Panc1 (cell line): ENCODE data around the gene BRME1. TPM values are rescaled to one million over a fixed set of nuclear protein-coding genes. Genes with fewer than 3 reads are reported as not detected.
"Not testable (repeated sequence)": the region's sequence is repeated elsewhere in the genome, so short reads cannot be mapped to it uniquely, and the experiment has no call there.

Experiments used
- ATAC-seq: fragments of 200-7000 bp; cut with Tn5 transposase; 2 replicates; pipeline ENCODE4 v1.9.1; 2020; ENCODE audit warnings: mild to moderate bottlenecking, moderate library complexity
- BruUV-seq: library from RNA; stranded (reverse); fragments of 400-500 nt; replicated peaks from 2 replicates; lab custom pipeline; 2021; lab: Mats Ljungman, UMichigan
- CTCF ChIA-PET: fragments of 300-600 bp; sonication (Branson Sonifier 250); formaldehyde crosslinking; loops from one replicate; lab custom pipeline; 2022; ENCODE audit warnings: antibody characterized with exemption; lab: Charles Lee
- POLR2A ChIA-PET: fragments of 300-600 bp; sonication (Branson Sonifier 250); formaldehyde crosslinking; loops from one replicate; lab custom pipeline; 2022; ENCODE audit warnings: antibody characterized with exemption; lab: Charles Lee
- DNase-seq: peaks from one replicate; pipeline ENCODE4 v3.0.0-alpha.2; 2010; ENCODE audit warnings: low read depth, low spot score
- H3K27ac ChIP-seq: 2 replicates; pipeline ENCODE4 v1.5.1; 2011; ENCODE audit warnings: mild to moderate bottlenecking, low read length, inconsistent platforms
- H3K27me3 ChIP-seq: fragments of 200-500 bp; sonication (Bioruptor generic); 2 replicates; pipeline ENCODE4 v1.6.0; 2014; ENCODE audit warnings: low read length, inconsistent platforms; ENCODE audit not compliant: control insufficient read depth, insufficient read depth
- H3K36me3 ChIP-seq: fragments of 200-500 bp; sonication (Bioruptor generic); 2 replicates; pipeline ENCODE4 v1.5.1; 2014; ENCODE audit warnings: inconsistent platforms, mild to moderate bottlenecking, low read length, moderate library complexity; ENCODE audit not compliant: control insufficient read depth, insufficient read depth
- H3K4me1 ChIP-seq: 2 replicates; pipeline ENCODE4 v1.5.1; 2011; ENCODE audit warnings: inconsistent platforms, mild to moderate bottlenecking, low read length, moderate library complexity; ENCODE audit not compliant: control insufficient read depth, insufficient read depth
- H3K4me3 ChIP-seq, 2 experiments: 2 replicates each; pipeline ENCODE4 v1.5.1; 2011 to 2012; ENCODE audit warnings: low read depth in 2 of 2, low read length in 2 of 2, mild to moderate bottlenecking in 2 of 2, inconsistent platforms in 1 of 2, moderate library complexity in 1 of 2
- H3K9me3 ChIP-seq: fragments of 200-500 bp; sonication (Bioruptor generic); 2 replicates; pipeline ENCODE4 v1.5.1; 2014; ENCODE audit warnings: low read depth, mild to moderate bottlenecking, inconsistent platforms, low read length, moderate library complexity; ENCODE audit not compliant: control insufficient read depth, insufficient read depth
- POLR2AphosphoS5 ChIP-seq: IDR thresholded peaks from 2 replicates; pipeline ENCODE4 v1.6.1; 2012; ENCODE audit warnings: mild to moderate bottlenecking, low read depth, low read length, moderate library complexity
- in situ Hi-C: cut with HindIII; loops from 2 replicates; pipeline ENCODE4 v1.10.0; 2016; ENCODE audit warnings: low sequenced_read_pairs, low pct_unique_long_range_greater_than_20kb
- intact Hi-C: fragments of 100-400 bp; cut with micrococcal nuclease; formaldehyde crosslinking; loops from one replicate; pipeline ENCODE4 v1.10.0; 2022; ENCODE audit not compliant: unreplicated experiment
- total RNA-seq: library from RNA; stranded (reverse); gene quantifications from one replicate; pipeline ENCODE4 v1.2.1, GENCODE V29; 2021; ENCODE audit not compliant: unreplicated experiment
- TF ChIP-seq, protein P1 (sequence below), 2 experiments: IDR thresholded peaks; 2 replicates each; pipeline ENCODE4 v1.6.1; 2011 to 2012; ENCODE audit warnings: low read depth in 2 of 2, control low read depth in 1 of 2, low read length in 1 of 2, mild to moderate bottlenecking in 1 of 2, moderate library complexity in 1 of 2; ENCODE audit not compliant: insufficient read depth in 1 of 2
- TF ChIP-seq, protein P2 (sequence below): fragments of 450-650 bp; IDR thresholded peaks from 2 replicates; pipeline ENCODE4 v1.5.1; 2017; ENCODE audit warnings: mild to moderate bottlenecking

Gene BRME1
- total RNA-seq, 1 experiment from 2014 or later, result 6.5 TPM

- in situ Hi-C loops, ATAC-seq, DNase-seq, H3K4me3 ChIP-seq, H3K27me3 ChIP-seq, BruUV-seq, intact Hi-C loops, H3K36me3 ChIP-seq, H3K9me3 ChIP-seq: not testable (repeated sequence)
- POLR2A ChIA-PET, result interaction anchor here (0.7 to 4.4 kb wide), 4 partner anchors 8 to 28 kb away, joined by 3 to 26 read pairs (median 4); no protein-coding TSS in a partner anchor
- CTCF ChIA-PET, result interaction anchor here (0.9 kb wide), 1 partner anchor 10 kb away, joined by 3 read pairs; no protein-coding TSS in a partner anchor
- Histone ChIP-seq H3K4me1 (peaks cover 56% of the 10 kb centered on the region), H3K27ac (peak overlapping the region; percentile 99)
Observed at GRCh38 chr19:13851734-13852114, 54.2 kb downstream of the BRME1 start.

DNA sequence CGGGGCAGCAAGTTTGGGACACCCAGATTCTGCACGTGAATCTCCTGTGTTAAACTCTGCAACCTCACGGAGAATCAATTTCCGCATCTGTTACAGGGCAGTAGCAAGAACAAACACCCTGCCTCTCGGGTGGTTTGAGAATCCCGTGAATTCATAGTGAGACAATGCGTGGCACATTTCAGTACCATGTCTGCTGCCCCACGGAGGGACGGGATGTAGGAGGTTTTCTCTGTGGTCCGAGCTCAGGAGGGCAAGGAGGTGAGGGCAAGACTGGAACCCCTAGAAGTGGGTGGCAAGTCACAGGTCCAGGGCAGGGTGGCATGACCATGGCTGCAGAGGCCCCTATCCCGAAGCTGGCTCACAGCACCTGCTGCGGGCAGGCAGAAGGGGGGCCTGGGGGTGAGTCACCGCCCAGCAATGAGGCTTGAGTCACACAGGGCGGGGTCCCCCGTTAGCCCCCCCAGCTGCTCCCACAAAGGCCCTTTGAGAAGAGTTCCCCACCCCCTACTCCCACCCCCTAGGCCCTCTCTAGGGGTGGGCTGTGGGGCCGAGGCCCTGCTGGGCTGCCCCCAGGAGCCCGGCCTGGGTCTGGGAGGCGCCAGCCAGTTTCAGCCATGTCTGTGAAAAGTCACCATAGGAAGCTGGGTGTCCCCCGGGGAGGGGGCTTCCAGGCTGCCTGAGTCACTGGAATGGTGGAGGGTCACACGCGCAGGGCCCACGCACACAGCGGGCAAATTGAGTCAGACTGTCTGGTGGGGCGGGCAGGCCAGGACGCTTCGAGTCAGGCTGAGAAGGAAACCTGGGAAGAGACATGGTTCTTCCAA, 54.8 kb downstream of the BRME1 start:
- no peak for DNase-seq
- Histone ChIP-seq H3K9me3 (no peaks in the 10 kb centered on the region), H3K27ac (peak overlapping the region; percentile 99), H3K4me1 (peaks cover 57% of the 10 kb centered on the region), H3K36me3 (no peaks in the 10 kb centered on the region), H3K27me3 (no peaks in the 10 kb centered on the region), H3K4me3 (peak overlapping the region; percentile 18 to 29)
- BruUV-seq, result no TSS peak
- ChIA-PET POLR2A (interaction anchor here (0.7 to 4.4 kb wide), 3 partner anchors 11 to 28 kb away, joined by 3 to 26 read pairs (median 3); no protein-coding TSS in a partner anchor), CTCF (interaction anchor here (0.9 kb wide), 1 partner anchor 11 kb away, joined by 3 read pairs; no protein-coding TSS in a partner anchor)
- intact Hi-C loops (no loop called here), in situ Hi-C loops (no loop called here)
- peak; percentile 68 for ATAC-seq
- peak; percentile 50; the same call in 1 of the 2 replicates for TF ChIP-seq POLR2AphosphoS5
- TF ChIP-seq, protein P1, sequence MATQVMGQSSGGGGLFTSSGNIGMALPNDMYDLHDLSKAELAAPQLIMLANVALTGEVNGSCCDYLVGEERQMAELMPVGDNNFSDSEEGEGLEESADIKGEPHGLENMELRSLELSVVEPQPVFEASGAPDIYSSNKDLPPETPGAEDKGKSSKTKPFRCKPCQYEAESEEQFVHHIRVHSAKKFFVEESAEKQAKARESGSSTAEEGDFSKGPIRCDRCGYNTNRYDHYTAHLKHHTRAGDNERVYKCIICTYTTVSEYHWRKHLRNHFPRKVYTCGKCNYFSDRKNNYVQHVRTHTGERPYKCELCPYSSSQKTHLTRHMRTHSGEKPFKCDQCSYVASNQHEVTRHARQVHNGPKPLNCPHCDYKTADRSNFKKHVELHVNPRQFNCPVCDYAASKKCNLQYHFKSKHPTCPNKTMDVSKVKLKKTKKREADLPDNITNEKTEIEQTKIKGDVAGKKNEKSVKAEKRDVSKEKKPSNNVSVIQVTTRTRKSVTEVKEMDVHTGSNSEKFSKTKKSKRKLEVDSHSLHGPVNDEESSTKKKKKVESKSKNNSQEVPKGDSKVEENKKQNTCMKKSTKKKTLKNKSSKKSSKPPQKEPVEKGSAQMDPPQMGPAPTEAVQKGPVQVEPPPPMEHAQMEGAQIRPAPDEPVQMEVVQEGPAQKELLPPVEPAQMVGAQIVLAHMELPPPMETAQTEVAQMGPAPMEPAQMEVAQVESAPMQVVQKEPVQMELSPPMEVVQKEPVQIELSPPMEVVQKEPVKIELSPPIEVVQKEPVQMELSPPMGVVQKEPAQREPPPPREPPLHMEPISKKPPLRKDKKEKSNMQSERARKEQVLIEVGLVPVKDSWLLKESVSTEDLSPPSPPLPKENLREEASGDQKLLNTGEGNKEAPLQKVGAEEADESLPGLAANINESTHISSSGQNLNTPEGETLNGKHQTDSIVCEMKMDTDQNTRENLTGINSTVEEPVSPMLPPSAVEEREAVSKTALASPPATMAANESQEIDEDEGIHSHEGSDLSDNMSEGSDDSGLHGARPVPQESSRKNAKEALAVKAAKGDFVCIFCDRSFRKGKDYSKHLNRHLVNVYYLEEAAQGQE (IDR thresholded peaks at IDR 0.05; ENCODE audit: insufficient read depth in 1 of 2, low read depth in 2 of 2, low read length in 1 of 2), result no peak

DNA sequence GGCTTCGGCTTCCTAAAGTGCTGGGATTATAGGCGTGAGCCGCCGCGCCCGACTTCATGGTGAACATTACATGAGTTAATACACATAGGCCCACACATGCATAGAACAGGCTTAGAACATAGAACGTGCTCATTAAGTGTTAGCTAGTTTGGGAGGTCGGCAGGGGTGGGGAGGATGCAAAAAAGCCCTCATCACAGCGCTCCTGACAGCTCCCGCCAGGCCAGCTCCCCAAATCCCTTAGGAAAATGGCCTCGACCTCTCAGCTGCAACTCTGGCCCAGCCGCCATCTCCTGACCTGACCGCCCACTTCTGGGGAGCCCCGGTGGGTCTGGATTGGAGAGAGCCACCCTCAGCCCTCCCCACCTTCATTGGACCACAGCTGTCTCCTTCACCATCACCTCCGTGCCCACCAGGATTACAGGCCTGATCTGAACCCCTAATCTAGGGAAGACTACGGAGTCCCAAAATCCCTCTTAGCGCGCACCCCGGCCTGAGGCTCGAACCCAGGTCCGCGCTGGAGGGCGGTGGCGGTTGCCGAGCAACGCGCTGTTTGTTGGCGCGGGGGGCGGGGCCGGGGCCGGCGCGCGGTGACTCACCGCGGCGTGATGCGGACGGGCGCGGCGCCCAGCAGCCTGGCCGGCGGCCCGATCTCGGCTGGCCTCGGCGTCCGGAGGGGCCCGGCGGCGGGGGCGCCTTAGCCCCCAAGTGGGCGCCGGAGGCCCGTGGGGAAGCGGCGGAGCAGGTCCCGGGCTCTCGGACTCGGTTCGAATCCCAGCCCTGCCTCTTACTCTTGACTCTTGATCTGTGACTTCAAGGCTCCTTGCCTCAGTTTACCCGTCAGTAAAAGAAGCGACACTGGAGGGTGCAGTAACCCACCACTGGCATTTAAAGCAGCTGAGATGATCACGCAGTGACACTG, 55.7 kb downstream of the BRME1 start:
- peaks cover 59% of the 10 kb centered on the region for H3K4me1 ChIP-seq
- intact Hi-C loops, result no loop called here
- no peaks in the 10 kb centered on the region for H3K9me3 ChIP-seq
- H3K4me3 ChIP-seq, result peak overlapping the region; percentile 18 to 29
- TF ChIP-seq POLR2AphosphoS5, result no peak
- TF ChIP-seq, protein P1 (IDR thresholded peaks at IDR 0.05; ENCODE audit: insufficient read depth in 1 of 2, low read depth in 2 of 2, low read length in 1 of 2), result no peak
- TF ChIP-seq, protein P2, sequence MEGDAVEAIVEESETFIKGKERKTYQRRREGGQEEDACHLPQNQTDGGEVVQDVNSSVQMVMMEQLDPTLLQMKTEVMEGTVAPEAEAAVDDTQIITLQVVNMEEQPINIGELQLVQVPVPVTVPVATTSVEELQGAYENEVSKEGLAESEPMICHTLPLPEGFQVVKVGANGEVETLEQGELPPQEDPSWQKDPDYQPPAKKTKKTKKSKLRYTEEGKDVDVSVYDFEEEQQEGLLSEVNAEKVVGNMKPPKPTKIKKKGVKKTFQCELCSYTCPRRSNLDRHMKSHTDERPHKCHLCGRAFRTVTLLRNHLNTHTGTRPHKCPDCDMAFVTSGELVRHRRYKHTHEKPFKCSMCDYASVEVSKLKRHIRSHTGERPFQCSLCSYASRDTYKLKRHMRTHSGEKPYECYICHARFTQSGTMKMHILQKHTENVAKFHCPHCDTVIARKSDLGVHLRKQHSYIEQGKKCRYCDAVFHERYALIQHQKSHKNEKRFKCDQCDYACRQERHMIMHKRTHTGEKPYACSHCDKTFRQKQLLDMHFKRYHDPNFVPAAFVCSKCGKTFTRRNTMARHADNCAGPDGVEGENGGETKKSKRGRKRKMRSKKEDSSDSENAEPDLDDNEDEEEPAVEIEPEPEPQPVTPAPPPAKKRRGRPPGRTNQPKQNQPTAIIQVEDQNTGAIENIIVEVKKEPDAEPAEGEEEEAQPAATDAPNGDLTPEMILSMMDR, result no peak
- ATAC-seq, result peak; percentile 35
- CTCF ChIA-PET, result interaction anchor here (0.9 kb wide), 1 partner anchor 12 kb away, joined by 3 read pairs; no protein-coding TSS in a partner anchor
- POLR2A ChIA-PET, result interaction anchor here (1.4 to 4.4 kb wide), 2 partner anchors 10 to 14 kb away, joined by 3 to 26 read pairs; no protein-coding TSS in a partner anchor
- H3K36me3 ChIP-seq, result no peaks in the 10 kb centered on the region
- H3K27ac ChIP-seq, result peak overlapping the region; percentile 99
- no peak for DNase-seq
- H3K27me3 ChIP-seq, result no peaks in the 10 kb centered on the region
- BruUV-seq, result TSS peak; percentile 41
- in situ Hi-C loops, result no loop called here
